SK-N-SH treated with all-trans-retinoic acid at 6 μM for 48 hours (cell line): ENCODE results near the gene RAB33A.

Experiments used
- ARNTL ChIP-seq: fragments of 450-650 bp; formaldehyde crosslinking; IDR thresholded peaks from 2 replicates; pipeline ENCODE4 v1.5.0; 2020; ENCODE audit warnings: low read depth, mild to moderate bottlenecking, moderate library complexity, borderline replicate concordance
- CREB5 ChIP-seq: fragments of 250-450 bp; sonication (Bioruptor Pico); IDR thresholded peaks from 2 replicates; pipeline ENCODE4 v1.5.1; 2020; ENCODE audit warnings: low read depth, mild to moderate bottlenecking, moderate library complexity
- CSDC2 ChIP-seq: fragments of 250-450 bp; sonication (Bioruptor Pico); IDR thresholded peaks from 2 replicates; pipeline ENCODE4 v1.5.0; 2020; ENCODE audit warnings: mild to moderate bottlenecking, moderate library complexity
- OSR1 ChIP-seq: fragments of 250-450 bp; sonication (Bioruptor Pico); IDR thresholded peaks from 2 replicates; pipeline ENCODE4 v1.8.0; 2022; ENCODE audit warnings: moderate library complexity, mild to moderate bottlenecking, inconsistent platforms
- PATZ1 ChIP-seq: fragments of 250-450 bp; sonication (Bioruptor Pico); IDR thresholded peaks from 2 replicates; pipeline ENCODE4 v1.8.0; 2020; ENCODE audit warnings: mild to moderate bottlenecking, moderate library complexity, borderline replicate concordance
- PPARA ChIP-seq: fragments of 250-450 bp; sonication (Bioruptor Pico); IDR thresholded peaks from 2 replicates; pipeline ENCODE4 v1.5.0; 2020; ENCODE audit warnings: mild to moderate bottlenecking, borderline replicate concordance
- RARB ChIP-seq: fragments of 250-450 bp; sonication (Bioruptor Pico); IDR thresholded peaks from 2 replicates; pipeline ENCODE4 v1.8.0; 2021; ENCODE audit warnings: mild to moderate bottlenecking, moderate library complexity
- TOX ChIP-seq: fragments of 250-450 bp; sonication (Bioruptor Pico); IDR thresholded peaks from 2 replicates; pipeline ENCODE4 v1.8.0; 2021; ENCODE audit warnings: mild to moderate bottlenecking, moderate library complexity, borderline replicate concordance
- ZFP3 ChIP-seq: fragments of 250-450 bp; sonication (Bioruptor Pico); IDR thresholded peaks from 2 replicates; pipeline ENCODE4 v1.5.0; 2020; ENCODE audit warnings: mild to moderate bottlenecking, moderate library complexity
- ZFP30 ChIP-seq: fragments of 450-650 bp; formaldehyde crosslinking; IDR thresholded peaks from 2 replicates; pipeline ENCODE4 v1.5.0; 2022; ENCODE audit warnings: mild to moderate bottlenecking, moderate library complexity
- ZNF8 ChIP-seq: fragments of 450-650 bp; formaldehyde crosslinking; IDR thresholded peaks from 2 replicates; pipeline ENCODE4 v1.5.0; 2020; ENCODE audit warnings: mild to moderate bottlenecking, moderate library complexity

DNA sequence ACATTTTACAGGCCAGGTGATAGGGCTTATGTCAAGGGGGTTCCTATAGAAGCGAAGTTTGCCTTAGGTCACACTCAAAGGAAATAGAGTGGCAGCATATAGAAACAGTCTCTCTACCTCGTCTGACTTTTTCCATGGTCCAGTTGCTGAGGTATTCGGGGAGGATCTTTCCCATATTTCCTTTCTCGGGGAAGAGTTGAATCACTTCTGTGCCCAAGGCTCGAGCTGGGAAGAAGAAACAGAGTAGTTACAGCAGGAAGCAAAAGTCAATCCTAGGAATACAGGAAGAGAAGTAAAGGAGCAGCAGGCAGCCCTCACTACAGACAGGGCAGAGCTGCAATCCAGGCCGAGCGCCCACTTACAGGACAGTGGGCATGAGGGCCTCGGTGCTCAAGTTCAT is 34.8 kb upstream of the RAB33A start:
- TF ChIP-seq RARB (CRISPR knock-in tag) = no peak
- no peak for TF ChIP-seq PPARA
- TF ChIP-seq PATZ1 (CRISPR knock-in tag) = no peak
- no peak for TF ChIP-seq OSR1 (CRISPR knock-in tag)
- TF ChIP-seq TOX = no peak
- TF ChIP-seq CSDC2 (CRISPR knock-in tag) = no peak
- TF ChIP-seq ZNF8 = no peak
- no peak for TF ChIP-seq ZFP3 (CRISPR knock-in tag)
- TF ChIP-seq CREB5 (CRISPR knock-in tag) = no peak
- no peak for TF ChIP-seq ARNTL (CRISPR knock-in tag)
- TF ChIP-seq ZFP30 = no peak
